ACHN (cell line): ENCODE measurements around the gene DGCR2.
"Not testable (repeated sequence)": the region's sequence is repeated elsewhere in the genome, so short reads cannot be mapped to it uniquely, and the experiment has no call there.

Experiments used
- DNase-seq: peaks from one replicate; pipeline ENCODE4 v3.0.0-alpha.2; 2015
- in situ Hi-C: cut with HindIII; loops from 2 replicates; pipeline ENCODE4 v1.10.0; 2017; ENCODE audit warnings: low sequenced_read_pairs, low pct_ligation_motif_present, low pct_unique_long_range_greater_than_20kb

Gene DGCR2

GRCh38 chr22:19056951-19057401, 65.2 kb downstream of the DGCR2 start:
- in situ Hi-C loops = no loop called here

GRCh38 chr22:19055801-19056200, 66.4 kb downstream of the DGCR2 start:
- in situ Hi-C loops = no loop called here
- no peak for DNase-seq

More at GRCh38 chr22:19056951-19057401, 65.2 kb downstream of the DGCR2 start:
- no peak for DNase-seq

GRCh38 chr22:19052941-19053541, 69.2 kb downstream of the DGCR2 start:
- no peak for DNase-seq
- in situ Hi-C loops = no loop called here

GRCh38 chr22:19051381-19052072, 70.7 kb downstream of the DGCR2 start:
- in situ Hi-C loops = no loop called here
- no peak for DNase-seq

- DNase-seq, in situ Hi-C loops: not testable (repeated sequence)
Measured at GRCh38 chr22:19050847-19051246, 71.4 kb downstream of the DGCR2 start.

GRCh38 chr22:19050117-19050516, 72.1 kb downstream of the DGCR2 start:
- no peak for DNase-seq
- in situ Hi-C loops = no loop called here

GRCh38 chr22:19048531-19048930, 73.7 kb downstream of the DGCR2 start:
- in situ Hi-C loops = no loop called here

GRCh38 chr22:19047993-19048392, 74.2 kb downstream of the DGCR2 start:
- DNase-seq = no peak
- in situ Hi-C loops = no loop called here

More at GRCh38 chr22:19048531-19048930, 73.7 kb downstream of the DGCR2 start:
- no peak for DNase-seq

GRCh38 chr22:19046719-19047609, 75.2 kb downstream of the DGCR2 start:
- no peak for DNase-seq
- in situ Hi-C loops = no loop called here

- no peak for DNase-seq
- in situ Hi-C loops = no loop called here
Measured at GRCh38 chr22:19046287-19046686, 75.9 kb downstream of the DGCR2 start.

GRCh38 chr22:19045094-19045493, 77.1 kb downstream of the DGCR2 start:
- in situ Hi-C loops = no loop called here
- no peak for DNase-seq

- in situ Hi-C loops = no loop called here
- DNase-seq = no peak
Measured at GRCh38 chr22:19044381-19044780, 77.8 kb downstream of the DGCR2 start.

GRCh38 chr22:19043121-19044085, 78.8 kb downstream of the DGCR2 start:
- DNase-seq = no peak
- in situ Hi-C loops = no loop called here

GRCh38 chr22:19042285-19043120, 79.7 kb downstream of the DGCR2 start:
- DNase-seq = no peak
- in situ Hi-C loops = no loop called here

GRCh38 chr22:19041704-19042074, 80.5 kb downstream of the DGCR2 start:
- in situ Hi-C loops = no loop called here
- DNase-seq = no peak

- in situ Hi-C loops = no loop called here
- no peak for DNase-seq
Measured at GRCh38 chr22:19040888-19041703, 81.1 kb downstream of the DGCR2 start.

- in situ Hi-C loops = no loop called here
- DNase-seq = no peak
Measured at GRCh38 chr22:19040391-19040861, 81.8 kb downstream of the DGCR2 start.
